ENCODE measurements around the gene PTGER1.
"Not testable (repeated sequence)": the region's sequence is repeated elsewhere in the genome, so short reads cannot be mapped to it uniquely, and the experiment has no call there.

Gene PTGER1

DNA sequence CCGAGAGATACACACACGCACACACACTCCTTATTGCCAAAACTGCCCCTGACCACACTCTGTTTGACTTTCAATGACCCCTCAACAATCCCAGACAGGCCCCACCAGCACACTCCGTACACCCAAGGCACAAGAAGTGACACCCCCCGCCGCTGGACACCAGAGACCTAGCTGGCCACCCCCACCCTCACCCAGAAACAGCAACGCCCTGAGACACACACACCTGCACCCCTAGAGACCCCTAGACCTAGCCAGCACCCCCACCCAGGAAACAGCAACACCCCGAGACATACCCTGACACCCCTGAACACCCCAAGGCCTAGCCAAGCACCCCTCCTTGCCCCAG is 1.1 kb upstream of the PTGER1 start:
- no peak for DNase-seq (ENCODE audit: insufficient read length, low spot score)
- FAIRE-seq, result no peak

DNA sequence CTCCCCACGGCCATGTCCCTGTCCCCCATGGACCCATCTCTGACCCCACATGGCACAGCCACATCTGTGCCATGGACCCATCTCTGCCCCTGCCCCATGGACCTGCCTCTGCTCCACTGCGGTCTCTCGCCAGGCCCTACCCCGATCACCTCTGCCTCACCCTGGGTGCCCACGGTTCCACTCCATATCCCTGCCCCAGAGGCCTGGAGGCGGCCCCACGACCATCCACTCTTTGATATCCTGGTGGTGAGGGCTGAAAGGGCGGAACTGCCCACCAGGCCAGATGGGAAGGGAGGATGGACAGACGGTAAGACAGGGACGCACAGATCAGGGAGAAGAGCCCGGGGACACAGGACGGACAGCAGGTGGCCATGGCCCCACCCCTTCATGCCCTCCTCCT is 327 bp downstream of the PTGER1 start:
- FAIRE-seq (peak; percentile 68), DNase-seq (ENCODE audit: insufficient read length, low spot score) (no peak)

DNA sequence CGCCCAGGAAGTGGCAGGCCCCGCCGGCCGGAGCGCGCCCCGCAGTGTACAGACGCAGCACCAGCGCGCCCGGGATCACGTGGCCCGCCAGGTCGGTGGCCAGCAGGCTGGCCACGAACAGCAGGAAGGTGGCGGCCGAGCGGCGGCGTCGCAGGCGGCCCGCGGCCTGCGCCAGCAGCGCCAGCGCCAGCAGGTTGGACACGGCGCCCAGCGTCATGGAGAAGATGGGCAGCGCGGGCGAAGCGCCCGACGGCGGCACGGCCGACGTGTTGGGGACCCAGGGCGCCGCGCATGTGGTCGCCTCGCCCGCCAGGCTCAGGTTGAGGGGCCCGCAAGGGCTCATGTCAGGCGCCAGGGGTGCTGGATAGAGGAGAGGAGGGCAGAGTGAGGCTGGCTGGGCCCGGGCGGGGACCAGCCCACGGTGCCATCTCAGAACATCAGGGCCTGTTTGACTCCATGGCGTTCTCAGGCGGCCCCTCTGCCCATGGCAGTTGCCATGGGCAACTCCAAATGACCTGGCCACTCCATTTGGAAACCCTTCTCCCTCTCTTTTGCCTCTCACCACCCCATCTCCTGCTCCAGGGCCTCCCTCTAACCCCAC is 1.1 kb downstream of the PTGER1 start:
- no peak for FAIRE-seq
- no peak for DNase-seq (ENCODE audit: insufficient read length, low spot score)

DNA sequence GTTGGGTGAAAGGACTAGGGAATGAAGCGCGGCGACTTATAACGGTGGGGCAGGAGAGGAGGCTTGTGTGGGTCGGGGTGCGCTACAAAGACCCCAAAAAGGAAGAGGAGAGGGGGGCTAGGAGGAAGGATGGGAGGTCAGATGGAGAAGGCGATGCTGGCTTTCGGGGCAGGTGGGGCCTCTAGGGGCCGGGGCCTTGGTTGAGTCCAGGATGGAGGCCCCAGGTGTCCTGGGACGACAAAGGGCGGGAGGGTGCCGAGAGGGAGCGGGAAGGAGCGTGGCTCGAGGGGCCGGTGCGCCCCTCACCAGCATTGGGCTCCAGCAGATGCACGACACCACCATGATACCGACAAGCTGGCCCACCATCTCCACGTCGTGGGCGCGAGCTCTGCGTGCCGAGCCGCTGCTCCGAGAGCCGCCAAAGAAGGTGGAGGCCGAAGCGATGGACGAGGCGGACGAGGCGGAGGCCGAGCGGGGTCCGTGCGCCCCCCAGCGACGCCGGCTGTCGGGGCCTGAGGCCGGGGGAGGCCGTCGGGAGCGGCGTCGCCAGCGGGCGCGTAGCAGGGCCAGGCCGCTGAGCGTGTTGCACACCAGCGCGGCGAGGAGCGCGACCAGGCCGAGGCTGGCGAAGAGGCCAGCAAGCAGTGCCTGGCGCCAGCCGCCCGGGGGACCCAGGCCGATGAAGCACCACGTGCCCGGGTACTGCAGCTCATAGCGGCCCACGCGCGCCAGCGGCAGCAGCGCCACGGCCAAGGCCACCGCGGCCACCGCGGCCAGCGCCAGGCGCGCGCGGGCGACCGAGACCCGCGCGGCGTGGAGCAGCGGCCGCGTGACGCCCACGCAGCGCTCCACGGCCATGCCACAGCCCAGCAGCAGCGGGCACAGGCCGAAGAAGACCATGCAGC is 1.8 kb downstream of the PTGER1 start:
- DNase-seq (ENCODE audit: insufficient read length, low spot score) (no peak), FAIRE-seq (peak; percentile 48)

DNA sequence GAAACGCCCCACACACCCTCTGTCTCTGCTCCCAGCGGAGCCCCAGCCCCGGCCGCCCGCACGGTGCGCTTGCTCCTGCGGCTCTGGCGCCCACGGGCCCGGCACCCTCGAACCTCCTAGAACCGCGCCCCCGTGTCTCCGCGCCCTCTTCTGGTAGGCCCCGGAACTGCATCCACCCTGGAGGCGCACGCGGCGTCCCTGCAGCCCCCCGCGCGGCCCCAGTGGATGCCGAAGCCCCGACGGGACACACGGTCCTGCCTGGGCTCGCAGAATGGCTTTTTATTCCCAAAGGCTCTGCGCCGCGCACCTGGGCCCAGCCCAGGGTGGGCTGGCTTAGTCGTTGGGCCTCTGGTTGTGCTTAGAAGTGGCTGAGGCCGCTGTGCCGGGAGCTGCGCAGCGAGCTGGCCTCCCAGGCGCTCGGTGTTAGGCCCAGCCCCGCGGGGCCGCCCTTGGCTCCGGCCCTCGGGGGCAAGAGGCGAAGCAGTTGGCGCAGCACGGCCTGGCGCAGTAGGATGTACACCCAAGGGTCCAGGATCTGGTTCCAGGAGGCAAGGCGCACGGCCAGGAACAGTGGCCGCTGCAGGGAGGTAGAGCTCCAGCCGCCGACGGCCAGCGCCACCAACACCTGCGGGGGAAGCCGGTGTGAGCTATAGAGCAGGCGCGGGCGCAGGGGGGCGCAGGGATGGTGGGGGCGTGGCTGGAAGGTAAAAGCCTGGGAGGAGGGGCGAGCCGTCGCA is 2.8 kb downstream of the PTGER1 start:
- FAIRE-seq (no peak), DNase-seq (ENCODE audit: insufficient read length, low spot score) (peak; percentile 69)

DNA sequence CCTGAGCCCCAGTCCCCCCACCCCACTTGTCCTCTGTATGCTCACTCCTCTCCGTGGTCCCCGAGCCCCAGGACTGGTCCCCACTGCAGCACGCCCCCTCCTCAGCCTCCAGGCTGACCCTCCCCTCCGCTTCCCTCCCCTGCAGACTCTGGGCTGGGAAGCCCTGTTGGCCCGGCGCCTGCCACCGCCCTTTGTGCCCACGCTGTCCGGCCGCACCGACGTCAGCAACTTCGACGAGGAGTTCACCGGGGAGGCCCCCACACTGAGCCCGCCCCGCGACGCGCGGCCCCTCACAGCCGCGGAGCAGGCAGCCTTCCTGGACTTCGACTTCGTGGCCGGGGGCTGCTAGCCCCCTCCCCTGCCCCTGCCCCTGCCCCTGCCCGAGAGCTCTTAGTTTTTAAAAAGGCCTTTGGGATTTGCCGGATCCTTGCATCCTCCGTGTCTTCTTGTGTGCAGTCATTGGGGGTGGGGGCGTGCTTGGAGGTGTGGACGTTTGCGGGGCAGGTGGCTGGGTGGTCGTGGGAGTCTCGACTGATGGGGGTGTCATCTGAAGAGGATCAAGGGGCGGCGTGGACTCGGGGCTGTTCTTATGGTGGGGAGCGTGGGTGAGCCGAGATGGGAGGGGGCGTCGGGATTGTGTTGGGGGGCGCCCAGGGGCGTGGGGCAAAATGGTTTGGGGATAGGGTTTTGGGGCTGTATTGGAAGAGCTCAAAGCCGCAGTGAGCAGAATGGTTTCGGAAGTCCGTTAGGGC is 3.5 kb downstream of the PTGER1 start:
- DNase-seq (ENCODE audit: insufficient read length, low spot score) (no peak), FAIRE-seq (no peak)

DNA sequence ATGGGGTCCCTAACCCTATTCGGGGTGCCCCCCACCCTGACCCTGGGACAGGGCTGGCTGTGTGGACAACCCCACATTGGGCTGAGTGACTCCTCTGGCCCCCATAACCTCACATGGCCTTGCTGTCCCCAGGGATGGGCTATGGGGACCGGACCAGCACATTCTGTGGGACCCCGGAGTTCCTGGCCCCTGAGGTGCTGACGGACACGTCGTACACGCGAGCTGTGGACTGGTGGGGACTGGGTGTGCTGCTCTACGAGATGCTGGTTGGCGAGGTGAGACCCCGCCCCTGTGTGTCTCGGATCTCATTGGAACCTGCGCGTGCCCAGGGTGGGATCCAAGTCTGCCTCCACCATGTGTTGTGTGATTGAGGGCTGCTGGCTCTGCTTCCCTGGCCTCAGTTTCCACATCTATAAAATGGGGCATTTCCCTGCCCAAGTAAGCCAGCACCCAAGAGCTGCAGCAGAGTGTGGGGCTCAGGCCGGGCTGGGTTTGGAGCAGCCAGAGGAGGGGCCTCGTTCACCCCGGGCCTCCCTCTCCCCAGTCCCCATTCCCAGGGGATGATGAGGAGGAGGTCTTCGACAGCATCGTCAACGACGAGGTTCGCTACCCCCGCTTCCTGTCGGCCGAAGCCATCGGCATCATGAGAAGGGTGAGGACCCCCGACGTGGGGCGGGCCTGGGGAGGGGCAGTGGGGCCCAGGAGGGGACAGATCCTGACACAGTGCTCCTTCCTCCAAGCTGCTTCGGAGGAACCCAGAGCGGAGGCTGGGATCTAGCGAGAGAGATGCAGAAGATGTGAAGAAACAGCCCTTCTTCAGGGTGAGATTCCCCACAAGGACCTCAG is 4.9 kb downstream of the PTGER1 start:
- FAIRE-seq (no peak), DNase-seq (ENCODE audit: insufficient read length, low spot score) (no peak)

DNA sequence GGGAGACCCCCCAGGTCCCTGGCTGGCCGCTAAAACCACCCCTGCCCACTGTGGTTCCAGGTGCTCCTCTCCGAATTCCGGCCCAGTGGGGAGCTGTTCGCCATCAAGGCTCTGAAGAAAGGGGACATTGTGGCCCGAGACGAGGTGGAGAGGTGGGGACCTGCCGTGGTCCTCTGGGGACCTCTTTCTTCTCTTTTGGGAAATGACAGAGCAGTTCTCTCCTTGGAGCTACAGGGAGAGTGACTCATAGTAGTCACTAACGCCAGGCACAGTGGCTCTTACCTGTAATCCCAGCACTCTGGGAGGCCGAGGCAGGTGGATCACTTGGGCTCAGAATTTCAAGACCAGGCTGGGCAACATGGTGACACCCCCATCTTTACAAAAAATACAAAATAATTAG is 7.3 kb downstream of the PTGER1 start:
- DNase-seq (ENCODE audit: insufficient read length, low spot score), result no peak
- FAIRE-seq, result no peak

DNA sequence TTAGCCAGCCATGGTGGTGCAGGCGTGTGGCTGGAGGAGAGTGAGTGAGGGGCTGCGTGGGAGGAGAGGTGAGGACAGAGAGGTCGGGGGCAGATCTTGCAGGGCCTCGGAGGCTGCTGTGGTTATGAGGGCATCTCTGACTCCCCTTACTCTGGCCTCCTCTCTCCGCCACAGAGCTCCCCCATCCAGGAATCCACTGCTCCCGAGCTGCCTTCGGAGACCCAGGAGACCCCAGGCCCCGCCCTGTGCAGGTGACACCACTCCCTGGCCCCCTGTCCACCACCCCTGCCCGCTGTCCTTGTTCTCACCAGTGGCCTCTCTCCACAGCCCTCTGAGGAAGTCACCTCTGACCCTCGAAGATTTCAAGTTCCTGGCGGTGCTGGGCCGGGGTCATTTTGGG is 7.8 kb downstream of the PTGER1 start:
- no peak for FAIRE-seq
- DNase-seq (ENCODE audit: insufficient read length, low spot score), result no peak

DNA sequence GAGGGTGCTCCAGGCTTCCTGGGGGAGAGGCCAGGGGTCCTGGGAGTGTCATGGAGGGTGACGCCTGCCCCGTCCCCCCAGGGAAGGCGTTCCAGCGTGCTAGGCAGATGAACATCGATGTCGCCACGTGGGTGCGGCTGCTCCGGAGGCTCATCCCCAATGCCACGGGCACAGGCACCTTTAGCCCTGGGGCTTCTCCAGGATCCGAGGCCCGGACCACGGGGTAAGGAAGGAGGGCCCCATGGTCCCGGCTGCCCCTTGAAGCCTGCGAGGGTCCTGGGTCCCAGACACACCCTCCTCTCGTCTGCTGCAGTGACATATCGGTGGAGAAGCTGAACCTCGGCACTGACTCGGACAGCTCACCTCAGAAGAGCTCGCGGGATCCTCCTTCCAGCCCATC is 11.4 kb downstream of the PTGER1 start:
- no peak for FAIRE-seq

DNA sequence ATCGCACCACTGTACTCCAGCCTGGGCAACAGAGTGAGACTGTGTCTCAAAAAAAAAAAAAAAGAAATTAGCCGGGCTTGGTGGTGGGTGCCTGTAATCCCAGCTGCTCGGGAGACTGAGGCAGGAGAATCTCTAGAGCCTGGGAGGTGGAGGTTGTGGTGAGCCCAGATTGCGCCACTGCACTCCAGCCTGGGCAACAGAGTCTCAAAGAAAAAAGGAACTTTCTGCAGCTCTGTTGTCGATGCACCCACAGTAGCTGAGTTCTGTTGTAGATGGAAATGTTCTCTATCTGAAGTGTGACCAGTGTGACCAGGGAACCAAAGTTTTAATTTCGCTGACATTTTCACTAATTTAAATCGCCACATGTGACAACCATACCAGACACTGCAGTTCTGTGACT is 12.8 kb downstream of the PTGER1 start:
- not testable (repeated sequence) for FAIRE-seq; DNase-seq (ENCODE audit: insufficient read length, low spot score)

More for the DNA sequence above, 11.4 kb downstream of the PTGER1 start:
- DNase-seq (ENCODE audit: insufficient read length, low spot score), result no peak

DNA sequence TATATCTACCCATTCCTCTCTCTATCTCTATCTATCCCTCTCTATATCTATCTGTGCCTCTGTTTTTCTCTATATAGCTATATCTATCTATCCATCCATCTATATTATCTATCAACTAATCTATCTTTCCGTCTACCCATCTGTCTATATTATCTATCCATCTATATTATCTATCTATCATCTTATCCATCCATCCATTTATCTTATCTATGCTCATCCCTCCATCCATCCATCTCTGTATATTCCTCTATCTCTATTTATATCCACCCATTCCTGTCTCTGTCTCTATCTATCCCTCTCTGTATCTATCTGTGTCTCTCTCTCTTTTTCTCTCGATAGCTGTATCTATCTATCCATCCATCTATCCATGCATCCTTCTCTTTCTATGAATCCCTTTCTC is 14.2 kb downstream of the PTGER1 start:
- no peak for FAIRE-seq
- no peak for DNase-seq (ENCODE audit: insufficient read length, low spot score)

DNA sequence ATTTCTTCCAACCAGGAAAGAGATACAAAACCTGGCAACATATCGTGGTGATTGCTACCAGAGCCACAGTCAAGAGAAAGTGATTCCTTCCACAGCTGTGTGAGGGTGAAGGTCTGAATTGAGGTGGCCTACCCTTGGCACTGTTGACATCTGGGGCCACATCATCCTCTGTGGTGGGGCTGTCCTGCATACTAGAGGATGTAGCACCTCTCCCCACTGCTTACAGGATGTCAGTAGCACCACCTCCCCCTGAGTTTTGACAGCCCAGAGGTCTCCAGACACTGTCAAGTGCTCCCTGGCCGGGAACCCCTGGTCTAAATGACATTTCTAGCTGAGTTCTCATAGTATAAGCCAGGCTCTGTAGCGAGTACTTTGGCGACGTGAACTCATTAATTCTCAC is 15.5 kb downstream of the PTGER1 start:
- no peak for DNase-seq (ENCODE audit: insufficient read length, low spot score)
- FAIRE-seq, result no peak

DNA sequence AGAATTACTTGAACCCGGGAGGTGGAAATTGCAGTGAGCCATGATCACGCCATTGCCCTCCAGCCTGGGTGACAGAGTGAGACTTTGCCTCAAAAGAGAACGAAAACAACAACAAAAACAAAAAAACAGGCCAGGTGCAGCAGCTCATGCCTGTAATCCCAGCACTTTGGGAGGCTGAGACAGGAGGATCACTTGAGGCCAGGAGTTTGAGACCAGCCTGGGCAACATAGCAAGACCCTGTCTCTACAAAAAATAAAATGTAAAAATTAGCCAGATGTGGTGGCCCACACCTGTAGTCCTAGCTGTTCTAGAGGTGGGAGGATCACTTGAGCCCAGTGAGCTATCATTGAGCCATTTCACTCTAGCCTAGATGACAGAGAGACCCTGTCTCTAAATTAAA is 22.9 kb downstream of the PTGER1 start:
- not testable (repeated sequence) for FAIRE-seq

DNA sequence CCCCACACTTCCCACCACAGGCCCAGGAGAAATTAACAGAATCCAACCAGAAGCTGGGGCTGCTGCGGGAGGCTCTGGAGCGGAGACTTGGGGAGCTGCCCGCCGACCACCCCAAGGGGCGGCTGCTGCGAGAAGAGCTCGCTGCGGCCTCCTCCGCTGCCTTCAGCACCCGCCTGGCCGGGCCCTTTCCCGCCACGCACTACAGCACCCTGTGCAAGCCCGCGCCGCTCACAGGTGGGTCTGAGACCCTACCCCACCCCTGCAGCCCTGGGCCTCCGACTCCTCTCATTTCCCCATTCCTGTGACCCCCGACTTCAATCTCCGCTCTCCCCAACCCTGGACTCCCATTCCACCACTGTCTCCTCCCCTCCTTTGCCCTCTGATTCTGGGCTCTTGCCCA is 24.3 kb downstream of the PTGER1 start:
- FAIRE-seq, result no peak
- no peak for DNase-seq (ENCODE audit: insufficient read length, low spot score)

More for the DNA sequence above, 22.9 kb downstream of the PTGER1 start:
- DNase-seq (ENCODE audit: insufficient read length, low spot score), result not testable (repeated sequence)

DNA sequence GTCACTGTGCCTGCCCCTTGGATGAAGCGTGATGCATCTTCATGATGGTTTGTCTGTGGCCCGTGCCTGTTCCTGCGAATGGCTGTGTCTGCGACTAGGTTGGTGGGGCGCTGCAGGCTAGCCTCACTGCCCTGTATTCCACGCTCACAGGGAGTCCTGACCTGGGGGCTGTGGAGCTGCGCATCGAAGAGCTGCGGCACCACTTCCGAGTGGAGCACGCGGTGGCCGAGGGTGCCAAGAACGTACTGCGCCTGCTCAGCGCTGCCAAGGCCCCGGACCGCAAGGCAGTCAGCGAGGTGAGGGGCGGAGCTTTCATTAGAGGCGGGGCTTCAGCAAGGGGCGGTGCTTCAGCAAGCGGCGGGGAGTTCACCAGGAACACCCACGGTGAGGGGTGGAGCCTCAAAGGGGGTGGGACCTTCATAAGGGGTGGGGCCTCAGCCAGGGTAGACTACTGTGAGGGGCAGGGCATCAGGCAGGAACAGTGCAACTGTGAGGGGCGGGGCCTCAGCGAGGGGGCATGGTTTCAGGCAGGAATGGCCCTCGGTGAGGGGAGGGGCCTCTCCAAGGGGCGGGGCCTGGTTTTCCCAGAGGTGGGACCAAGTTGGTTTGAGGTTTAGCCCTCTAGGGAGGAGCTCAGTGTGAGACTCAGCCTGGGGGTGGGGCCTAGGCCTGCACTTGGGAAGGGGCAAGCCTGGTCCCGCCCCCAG is 24.8 kb downstream of the PTGER1 start:
- FAIRE-seq (no peak), DNase-seq (ENCODE audit: insufficient read length, low spot score) (no peak)

DNA sequence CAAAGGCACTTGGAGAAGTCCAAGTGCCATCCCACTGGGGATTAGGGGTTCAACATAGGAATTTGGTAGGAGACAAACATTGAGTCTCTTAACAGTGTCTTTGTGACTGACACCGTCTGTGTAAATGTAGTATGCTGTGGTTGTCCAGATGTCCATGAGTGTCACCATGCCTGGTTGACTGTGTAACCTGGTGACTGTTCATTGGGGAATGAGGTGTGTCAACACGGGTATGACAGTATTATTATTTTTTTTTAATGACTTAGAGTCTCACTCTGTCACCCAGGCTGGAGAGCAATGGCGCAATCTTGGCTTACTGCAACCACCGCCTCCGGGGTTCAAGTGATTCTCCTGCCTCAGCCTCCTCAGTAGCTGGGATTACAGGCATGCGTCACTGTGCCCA is 25.8 kb downstream of the PTGER1 start:
- DNase-seq (ENCODE audit: insufficient read length, low spot score) (no peak), FAIRE-seq (no peak)

DNA sequence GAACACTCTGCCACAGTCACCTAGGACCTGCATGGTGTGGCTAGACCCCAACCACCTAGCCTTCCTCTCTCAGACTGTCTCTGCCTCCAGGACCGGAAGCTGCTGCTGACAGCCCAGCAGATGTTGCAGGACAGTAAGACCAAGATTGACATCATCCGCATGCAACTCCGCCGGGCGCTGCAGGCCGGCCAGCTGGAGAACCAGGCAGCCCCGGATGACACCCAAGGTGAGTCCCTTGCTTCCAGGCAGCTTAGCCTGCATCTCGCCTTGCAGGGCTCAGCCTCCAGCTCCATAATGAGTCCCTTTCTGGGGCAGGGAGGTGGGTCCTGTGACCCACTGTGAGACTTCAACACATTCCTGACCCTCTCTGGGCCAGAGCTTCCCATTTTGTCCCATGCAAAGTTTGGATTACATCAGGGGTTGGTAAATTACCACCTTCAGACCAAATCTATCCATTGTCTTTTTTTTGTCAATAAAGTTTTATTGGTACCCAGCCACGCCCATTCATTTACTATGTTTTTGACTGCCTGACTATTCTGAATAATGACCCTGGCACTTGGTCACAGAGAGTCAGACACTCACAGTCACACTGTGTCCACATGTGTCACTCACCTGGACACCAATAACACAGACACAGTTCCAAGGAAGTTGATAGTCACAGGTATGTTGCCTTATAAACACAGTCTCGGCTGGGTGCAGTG is 28.7 kb downstream of the PTGER1 start:
- DNase-seq (ENCODE audit: insufficient read length, low spot score) (no peak), FAIRE-seq (no peak)
